ENCODE data around the gene TUBB.

GRCh38 chr6:30770592-30770991 lies 50.4 kb downstream of the TUBB start:
- TF ChIP-seq ZNF274 (IDR thresholded peaks at IDR 0.05; ENCODE audit: low read depth, low read length) (no peak), SUZ12 (IDR thresholded peaks at IDR 0.05; ENCODE audit: extremely low read depth, insufficient read depth, insufficient read length) (no peak), YY1 (IDR thresholded peaks at IDR 0.05; ENCODE audit: insufficient read depth, insufficient read length) (no peak)
